Natural killer cell (primary cell): Measurements from ENCODE around the gene MIA. TPM values are rescaled to one million over a fixed set of nuclear protein-coding genes. Genes with fewer than 3 reads are reported as not detected.
"Not testable (repeated sequence)": the region's sequence is repeated elsewhere in the genome, so short reads cannot be mapped to it uniquely, and the experiment has no call there.

Experiments used
- ATAC-seq, 3 donors: fragments of 150-1000 bp in 2 of 3; fragments of 200-7000 bp in 1 of 3; cut with Tn5 transposase; 1 replicate in 1 of 3; 2 replicates in 2 of 3; pipeline ENCODE4 v1.10.0; 2021; ENCODE audit warnings: mild to moderate bottlenecking in 2 of 3, moderate library complexity in 2 of 3
- DNase-seq, 2 donors: peaks; one replicate each; pipeline versions ENCODE4 v3.0.0 to v3.0.0-alpha.2; 2013 to 2021; ENCODE audit warnings: mixed read lengths in 1 of 2
- H3K27ac ChIP-seq: one replicate; pipeline ENCODE4 v1.5.1; 2013; ENCODE audit warnings: mild to moderate bottlenecking, low read length
- H3K27me3 ChIP-seq: one replicate; pipeline ENCODE4 v1.6.1; 2013; ENCODE audit warnings: low read length; ENCODE audit not compliant: control insufficient read depth, insufficient read depth
- H3K36me3 ChIP-seq: one replicate; pipeline ENCODE4 v1.6.1; 2013; ENCODE audit warnings: low read length; ENCODE audit not compliant: control insufficient read depth, insufficient read depth
- H3K4me1 ChIP-seq: one replicate; pipeline ENCODE4 v1.6.1; 2013; ENCODE audit warnings: low read length; ENCODE audit not compliant: control insufficient read depth, insufficient read depth
- H3K4me3 ChIP-seq: one replicate; pipeline ENCODE4 v1.5.1; 2013; ENCODE audit warnings: low read length
- H3K9me3 ChIP-seq: one replicate; pipeline ENCODE4 v1.6.1; 2013; ENCODE audit warnings: low read length; ENCODE audit not compliant: control insufficient read depth, insufficient read depth
- H3K27ac Mint-ChIP-seq, 2 donors: one replicate each; pipeline ENCODE4 v1.8.0; 2022; ENCODE audit warnings: mild to moderate bottlenecking in 2 of 2, mixed read lengths in 2 of 2, moderate library complexity in 1 of 2
- H3K27me3 Mint-ChIP-seq, 2 donors: one replicate each; pipeline ENCODE4 v1.8.0; 2022; ENCODE audit warnings: low read depth in 2 of 2, mixed read lengths in 2 of 2
- H3K36me3 Mint-ChIP-seq: one replicate; pipeline ENCODE4 v1.8.0; 2022; ENCODE audit warnings: mixed read lengths
- H3K4me1 Mint-ChIP-seq, 2 donors: one replicate each; pipeline ENCODE4 v1.8.0; 2022; ENCODE audit warnings: mixed read lengths in 2 of 2
- H3K4me3 Mint-ChIP-seq: one replicate; pipeline ENCODE4 v1.8.0; 2022; ENCODE audit warnings: mild to moderate bottlenecking, moderate library complexity, mixed read lengths
- H3K9me3 Mint-ChIP-seq, 2 donors: one replicate each; pipeline ENCODE4 v1.8.0; 2022; ENCODE audit warnings: mixed read lengths in 2 of 2
- CTCF ChIP-seq: fragments of 200-600 bp; IDR thresholded peaks from one replicate; pipeline ENCODE4 v1.8.0; 2022; ENCODE audit warnings: antibody characterized with exemption
- WGBS: methylation state at CpG from one replicate; pipeline ENCODE4 v1.1.7; 2013; ENCODE audit warnings: missing lambda C conversion rate; ENCODE audit not compliant: insufficient coverage; 5-methylcytosine and 5-hydroxymethylcytosine counted together
- intact Hi-C: fragments of 100-400 bp; cut with micrococcal nuclease; formaldehyde crosslinking; loops from one replicate; pipeline ENCODE4 v1.14.2; 2022
- total RNA-seq, 4 donors: library from RNA; stranded (reverse); fragments of 120-200 nt in 1 of 4; gene quantifications; one replicate each; pipeline versions ENCODE4 v1.2.3 to v1.2.4, GENCODE V29; 2013 to 2022

MIA gene
- total RNA-seq, 3 donors from 2014 or later (not counting 1 experiment from before 2014, with no cell fraction given) = not detected

GRCh38 chr19:40778706-40779284, 3.5 kb downstream of the MIA start:
- no peak for DNase-seq
- Histone ChIP-seq H3K36me3 (peaks cover 11% of the 10 kb centered on the region), H3K4me1 (peaks cover 26% of the 10 kb centered on the region), H3K4me3 (peak overlapping the region; percentile 92), H3K27me3 (no peaks in the 10 kb centered on the region), H3K27ac (peak overlapping the region; percentile 99), H3K9me3 (no peaks in the 10 kb centered on the region)
- H3K36me3 Mint-ChIP-seq = no peaks in the 10 kb centered on the region
- no peak for ATAC-seq
- no peak for TF ChIP-seq CTCF
- intact Hi-C loops = loop anchor here (1.0 to 10.0 kb wide), 5 partner anchors 28 to 314 kb away; partner anchors contain the start of genes ACTMAP, BLVRB, COQ8B and SPTBN4
- H3K27me3 Mint-ChIP-seq = no peaks in the 10 kb centered on the region
- 17% methylated on average over 7 of the region's 7 CpGs for WGBS
- peak overlapping the region; percentile 95 to 96 for H3K27ac Mint-ChIP-seq
- H3K4me1 Mint-ChIP-seq = peaks cover 37 to 51% of the 10 kb centered on the region in 2 donors
- H3K9me3 Mint-ChIP-seq = no peaks in the 10 kb centered on the region
- peak overlapping the region; percentile 97 for H3K4me3 Mint-ChIP-seq

GRCh38 chr19:40780582-40780981, 5.3 kb downstream of the MIA start:
- ATAC-seq (no peak), DNase-seq (no peak)
- Histone ChIP-seq H3K27me3 (no peaks in the 10 kb centered on the region), H3K4me1 (peaks cover 26% of the 10 kb centered on the region), H3K4me3 (no peak overlapping the region), H3K9me3 (no peaks in the 10 kb centered on the region), H3K36me3 (peaks cover 18% of the 10 kb centered on the region), H3K27ac (no peak overlapping the region)
- 93% methylated on average over 5 of the region's 5 CpGs for WGBS
- no peak for TF ChIP-seq CTCF
- peaks cover 37 to 51% of the 10 kb centered on the region in 2 donors for H3K4me1 Mint-ChIP-seq
- H3K9me3 Mint-ChIP-seq = no peaks in the 10 kb centered on the region
- H3K27ac Mint-ChIP-seq = peak overlapping the region in 1 of 2 donors; percentile 65
- H3K36me3 Mint-ChIP-seq = no peaks in the 10 kb centered on the region
- H3K27me3 Mint-ChIP-seq = no peaks in the 10 kb centered on the region
- peak overlapping the region; percentile 26 for H3K4me3 Mint-ChIP-seq
- intact Hi-C loops = no loop called here

GRCh38 chr19:40781140-40781539, 5.8 kb downstream of the MIA start:
- H3K9me3 ChIP-seq = no peaks in the 10 kb centered on the region
- ATAC-seq (no peak), DNase-seq (no peak)
- H3K4me3 ChIP-seq = no peak overlapping the region
- H3K4me1 ChIP-seq = peaks cover 26% of the 10 kb centered on the region
- no peaks in the 10 kb centered on the region for H3K9me3 Mint-ChIP-seq
- no peak overlapping the region for H3K27ac ChIP-seq
- H3K27me3 Mint-ChIP-seq = no peaks in the 10 kb centered on the region
- intact Hi-C loops = no loop called here
- H3K4me1 Mint-ChIP-seq = peaks cover 37 to 51% of the 10 kb centered on the region in 2 donors
- peak overlapping the region in 1 of 2 donors; percentile 33 for H3K27ac Mint-ChIP-seq
- no peaks in the 10 kb centered on the region for H3K27me3 ChIP-seq
- no peak for TF ChIP-seq CTCF
- WGBS = 95% methylated on average over 5 of the region's 7 CpGs
- H3K36me3 Mint-ChIP-seq = no peaks in the 10 kb centered on the region
- peaks cover 19% of the 10 kb centered on the region for H3K36me3 ChIP-seq
- no peak overlapping the region for H3K4me3 Mint-ChIP-seq

- peaks cover 18 to 28% of the 10 kb centered on the region in 2 donors for H3K4me1 Mint-ChIP-seq
- peaks cover 10% of the 10 kb centered on the region for H3K4me1 ChIP-seq
- WGBS = 94% methylated on average over 7 of the region's 14 CpGs
- intact Hi-C loops = no loop called here
- H3K36me3 Mint-ChIP-seq = no peaks in the 10 kb centered on the region
- DNase-seq (no peak), ATAC-seq (no peak)
- H3K27me3 Mint-ChIP-seq = no peaks in the 10 kb centered on the region
- H3K9me3 ChIP-seq = no peaks in the 10 kb centered on the region
- H3K27me3 ChIP-seq = no peaks in the 10 kb centered on the region
- no peak overlapping the region for H3K27ac ChIP-seq
- no peak overlapping the region for H3K4me3 ChIP-seq
- H3K4me3 Mint-ChIP-seq = no peak overlapping the region
- TF ChIP-seq CTCF = no peak
- H3K27ac Mint-ChIP-seq = no peak overlapping the region
- peaks cover 27% of the 10 kb centered on the region for H3K36me3 ChIP-seq
- no peaks in the 10 kb centered on the region for H3K9me3 Mint-ChIP-seq
Observed at GRCh38 chr19:40783711-40784110, 8.4 kb downstream of the MIA start.

- H3K9me3 Mint-ChIP-seq, ATAC-seq, H3K27me3 ChIP-seq, H3K27ac ChIP-seq, H3K4me1 ChIP-seq, H3K27me3 Mint-ChIP-seq, H3K9me3 ChIP-seq, H3K4me3 Mint-ChIP-seq, intact Hi-C loops, DNase-seq, H3K4me3 ChIP-seq, H3K36me3 Mint-ChIP-seq, H3K27ac Mint-ChIP-seq: not testable (repeated sequence)
- WGBS = 90% methylated on average over 2 of the region's 2 CpGs
- peaks cover 13 to 24% of the 10 kb centered on the region in 2 donors for H3K4me1 Mint-ChIP-seq
- peaks cover 27% of the 10 kb centered on the region for H3K36me3 ChIP-seq
Observed at GRCh38 chr19:40784146-40784545, 8.8 kb downstream of the MIA start.
